Right ventricle myocardium inferior (tissue), 1 donor: ENCODE results near the gene ZSWIM6. TPM values are rescaled to one million over a fixed set of nuclear protein-coding genes. Genes with fewer than 3 reads are reported as not detected.
A peak's percentile ranks its signal among the peaks of the same experiment; 100 is the strongest.
"Not testable (repeated sequence)": the region's sequence is repeated elsewhere in the genome, so short reads cannot be mapped to it uniquely, and the experiment has no call there.

ENCODE experiments used
- ATAC-seq: fragments of 200-7000 bp; cut with Tn5 transposase; one replicate; pipeline ENCODE4 v1.9.1; 2020; ENCODE audit warnings: mild to moderate bottlenecking, moderate library complexity
- DNase-seq: peaks from one replicate; pipeline ENCODE4 v3.0.0; 2021; ENCODE audit errors: missing footprints
- intact Hi-C: fragments of 100-400 bp; cut with DNase I; formaldehyde crosslinking; loops from one replicate; pipeline ENCODE4 v1.11.0; 2022
- total RNA-seq: library from RNA; stranded (reverse); fragmentation: NEBNext Ultra II Directional; extraction: Animal tissue kit (Norgen Biotek cat#: 25700); gene quantifications from one replicate; pipeline ENCODE4 v1.2.1, GENCODE V29; 2021
- donor health status: DM: no; HTN: yes; CAD: no; lungs with severe emphysema.

Gene ZSWIM6
- total RNA-seq, 1 donor from 2014 or later: 8.1 TPM

GRCh38 chr5:61394078-61394704, 62.1 kb downstream of the ZSWIM6 start:
- intact Hi-C loops: no loop called here
- no peak for ATAC-seq
- no peak for DNase-seq

GRCh38 chr5:61394793-61395192, 62.7 kb downstream of the ZSWIM6 start:
- DNase-seq (no peak), ATAC-seq (no peak)
- intact Hi-C loops: no loop called here

GRCh38 chr5:61397238-61397637, 65.2 kb downstream of the ZSWIM6 start:
- no peak for ATAC-seq
- intact Hi-C loops: no loop called here
- no peak for DNase-seq

- DNase-seq: no peak
- intact Hi-C loops: no loop called here
- no peak for ATAC-seq
Measured at GRCh38 chr5:61397937-61398336, 65.9 kb downstream of the ZSWIM6 start.

- ATAC-seq: no peak
- DNase-seq: no peak
- intact Hi-C loops: no loop called here
Measured at GRCh38 chr5:61398440-61398839, 66.4 kb downstream of the ZSWIM6 start.

GRCh38 chr5:61399679-61400078, 67.6 kb downstream of the ZSWIM6 start:
- intact Hi-C loops: loop anchor here (10.0 kb wide), 1 partner anchor 235 kb away; no protein-coding TSS in a partner anchor
- DNase-seq (no peak), ATAC-seq (no peak)

GRCh38 chr5:61401726-61402125, 69.7 kb downstream of the ZSWIM6 start:
- ATAC-seq: peak; percentile 54
- intact Hi-C loops: loop anchor here (10.0 kb wide), 1 partner anchor 233 kb away; no protein-coding TSS in a partner anchor
- no peak for DNase-seq

- ATAC-seq: no peak
- intact Hi-C loops: loop anchor here (10.0 kb wide), 1 partner anchor 232 kb away; no protein-coding TSS in a partner anchor
- no peak for DNase-seq
Measured at GRCh38 chr5:61402244-61402823, 70.3 kb downstream of the ZSWIM6 start.

- intact Hi-C loops: loop anchor here (10.0 kb wide), 1 partner anchor 232 kb away; no protein-coding TSS in a partner anchor
- ATAC-seq: no peak
- no peak for DNase-seq
Measured at GRCh38 chr5:61402970-61403900, 71.2 kb downstream of the ZSWIM6 start.

GRCh38 chr5:61405511-61406295, 73.6 kb downstream of the ZSWIM6 start:
- DNase-seq (no peak), ATAC-seq (no peak)
- intact Hi-C loops: loop anchor here (10.0 kb wide), 1 partner anchor 229 kb away; no protein-coding TSS in a partner anchor

GRCh38 chr5:61406497-61406896, 74.4 kb downstream of the ZSWIM6 start:
- intact Hi-C loops: loop anchor here (10.0 kb wide), 1 partner anchor 228 kb away; no protein-coding TSS in a partner anchor
- ATAC-seq, DNase-seq: not testable (repeated sequence)

- DNase-seq: no peak
- intact Hi-C loops: loop anchor here (2.0 to 10.0 kb wide), 2 partner anchors 75 to 227 kb away; partner anchors contain the start of gene ZSWIM6
- no peak for ATAC-seq
Measured at GRCh38 chr5:61407706-61408270, 75.7 kb downstream of the ZSWIM6 start.

GRCh38 chr5:61408476-61409168, 76.6 kb downstream of the ZSWIM6 start:
- peak; percentile 100 for DNase-seq
- ATAC-seq: peak; percentile 100
- intact Hi-C loops: loop anchor here (2.0 to 10.0 kb wide), 2 partner anchors 76 to 226 kb away; partner anchors contain the start of gene ZSWIM6

GRCh38 chr5:61409568-61409967, 77.5 kb downstream of the ZSWIM6 start:
- no peak for ATAC-seq
- intact Hi-C loops: loop anchor here (2.0 to 10.0 kb wide), 2 partner anchors 77 to 225 kb away; partner anchors contain the start of gene ZSWIM6
- no peak for DNase-seq

GRCh38 chr5:61410811-61411210, 78.8 kb downstream of the ZSWIM6 start:
- intact Hi-C loops: no loop called here

GRCh38 chr5:61412361-61412760, 80.3 kb downstream of the ZSWIM6 start:
- ATAC-seq (no peak), DNase-seq (no peak)
- intact Hi-C loops: no loop called here

More at GRCh38 chr5:61410811-61411210, 78.8 kb downstream of the ZSWIM6 start:
- no peak for DNase-seq
- no peak for ATAC-seq

- intact Hi-C loops, ATAC-seq, DNase-seq: not testable (repeated sequence)
Measured at GRCh38 chr5:61413205-61413604, 81.1 kb downstream of the ZSWIM6 start.
